Epithelial cell of prostate (primary cell): ENCODE data around the gene FOXI1.

ENCODE experiments used
- DNase-seq: peaks from one replicate; pipeline ENCODE4 v3.0.0-alpha.2; 2011; ENCODE audit warnings: low read depth, low spot score
- H3K27ac ChIP-seq: fragments of 450-650 bp; 2 replicates; pipeline ENCODE4 v1.5.1; 2017; ENCODE audit warnings: mild to moderate bottlenecking

Gene FOXI1

DNA sequence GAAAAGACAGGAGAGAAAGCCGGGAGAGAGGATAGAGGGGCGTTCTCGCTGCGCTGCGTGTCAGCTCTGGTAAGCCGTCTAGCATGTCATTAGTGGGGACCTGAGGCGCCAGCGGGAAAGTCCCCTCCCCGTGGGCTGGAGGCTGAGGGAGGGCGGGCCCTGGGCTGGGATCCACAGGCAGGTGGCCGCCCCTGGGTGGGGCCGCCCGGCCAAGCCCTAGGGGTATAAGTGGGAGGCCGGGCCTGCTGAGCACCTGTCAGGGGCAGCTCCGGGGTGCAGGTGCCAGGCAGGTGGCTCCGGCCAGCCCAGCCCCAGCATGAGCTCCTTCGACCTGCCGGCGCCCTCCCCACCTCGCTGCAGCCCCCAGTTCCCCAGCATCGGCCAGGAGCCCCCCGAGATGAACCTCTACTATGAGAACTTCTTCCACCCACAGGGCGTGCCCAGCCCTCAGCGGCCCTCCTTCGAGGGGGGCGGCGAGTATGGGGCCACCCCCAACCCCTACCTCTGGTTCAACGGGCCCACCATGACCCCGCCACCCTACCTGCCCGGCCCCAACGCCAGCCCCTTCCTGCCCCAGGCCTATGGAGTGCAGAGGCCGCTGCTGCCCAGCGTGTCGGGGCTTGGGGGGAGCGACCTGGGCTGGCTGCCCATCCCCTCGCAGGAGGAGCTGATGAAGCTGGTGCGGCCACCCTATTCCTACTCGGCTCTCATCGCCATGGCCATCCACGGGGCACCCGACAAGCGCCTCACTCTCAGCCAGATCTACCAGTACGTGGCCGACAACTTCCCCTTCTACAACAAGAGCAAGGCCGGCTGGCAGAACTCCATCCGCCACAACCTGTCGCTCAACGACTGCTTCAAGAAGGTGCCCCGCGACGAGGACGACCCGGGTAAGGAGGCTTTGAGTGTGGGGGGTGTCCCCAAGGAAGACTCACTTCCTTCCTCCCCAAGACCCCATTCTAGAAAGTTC, at the start of gene FOXI1:
FOXI1 (plus strand) TSS at position 256 of the 970 bp plus-strand sequence; CDS start at position 317, 61 bp downstream.
- no peak for DNase-seq
- no peak within 1 kb of the TSS for H3K27ac ChIP-seq

DNA sequence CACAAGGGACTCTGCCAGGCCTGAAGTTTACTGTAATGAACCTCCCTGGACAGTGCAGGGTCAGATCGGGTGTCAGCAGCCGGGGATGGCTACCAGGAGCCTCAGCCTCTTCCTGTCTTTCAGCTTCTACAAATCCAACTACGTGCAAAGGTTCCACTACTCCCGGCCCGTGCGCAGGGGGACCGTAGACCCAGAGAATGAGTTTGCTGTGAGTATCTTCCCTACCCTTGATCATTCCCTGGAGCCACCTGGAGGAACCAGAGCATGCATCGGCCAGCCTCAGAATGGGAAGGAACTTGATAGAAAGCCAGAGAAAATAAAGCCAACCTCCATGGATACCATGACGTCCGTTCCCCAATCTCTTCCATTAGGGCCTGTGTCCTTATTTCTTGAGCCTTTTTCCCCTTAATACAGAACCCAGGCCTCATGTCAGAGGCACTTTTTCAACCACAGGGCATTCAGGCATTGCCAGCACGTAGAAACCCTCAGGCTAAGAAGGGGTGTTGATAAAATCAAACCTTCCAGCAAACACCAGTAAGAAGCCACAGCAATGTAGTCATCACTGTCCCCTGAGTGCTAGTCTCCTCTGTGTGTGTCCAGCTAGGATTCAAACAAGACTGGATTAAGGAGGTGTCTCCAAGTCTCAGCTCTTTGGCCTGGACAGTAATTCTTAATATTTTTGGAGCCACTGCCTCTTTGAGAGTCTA, 49.0 kb upstream of the FOXI1 start:
- no peak for DNase-seq
- H3K27ac ChIP-seq: no peak overlapping the region

- DNase-seq: no peak
- no peak overlapping the region for H3K27ac ChIP-seq
Observed at GRCh38 chr5:170057311-170057710, 48.4 kb upstream of the FOXI1 start.

DNA sequence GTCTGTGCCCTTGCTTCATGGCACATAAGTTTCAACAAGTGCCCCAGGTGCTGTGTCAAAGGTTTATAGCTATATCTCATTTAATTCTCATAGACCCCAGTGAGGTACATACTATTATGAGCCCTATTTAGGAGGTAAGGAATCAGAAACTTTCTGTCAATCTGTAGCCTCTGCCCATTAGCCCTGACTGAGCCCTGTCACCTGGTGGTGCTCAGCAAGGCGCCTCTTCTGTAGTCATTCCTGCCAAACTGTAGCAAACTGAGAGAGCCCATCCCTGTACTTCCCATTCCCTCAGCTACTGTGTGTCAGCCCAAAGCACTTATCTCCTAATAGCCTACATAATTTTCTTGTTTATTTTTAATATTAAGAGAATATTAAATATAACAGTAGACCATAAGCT, 46.5 kb upstream of the FOXI1 start:
- H3K27ac ChIP-seq: no peak overlapping the region
- DNase-seq: no peak

DNA sequence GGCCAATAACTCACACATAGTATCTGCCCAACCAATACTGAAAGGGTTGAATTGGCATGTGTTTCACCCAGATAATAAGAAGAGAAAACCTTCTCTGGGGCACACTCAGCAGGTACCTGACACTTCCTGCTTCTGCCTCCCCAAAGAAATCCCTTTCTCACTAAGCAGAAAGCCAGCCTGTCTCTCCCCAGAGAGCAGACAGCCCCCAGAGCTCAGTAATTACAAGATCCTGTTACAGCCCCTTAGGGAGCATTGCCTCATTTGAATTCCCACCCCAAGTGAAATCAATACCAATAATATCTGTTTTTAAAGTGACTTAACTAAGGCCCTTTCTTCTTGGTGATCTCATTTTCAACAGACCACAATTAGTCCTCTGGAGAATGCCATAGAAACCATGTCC, 38.5 kb upstream of the FOXI1 start:
- no peak for DNase-seq
- H3K27ac ChIP-seq: no peak overlapping the region

DNA sequence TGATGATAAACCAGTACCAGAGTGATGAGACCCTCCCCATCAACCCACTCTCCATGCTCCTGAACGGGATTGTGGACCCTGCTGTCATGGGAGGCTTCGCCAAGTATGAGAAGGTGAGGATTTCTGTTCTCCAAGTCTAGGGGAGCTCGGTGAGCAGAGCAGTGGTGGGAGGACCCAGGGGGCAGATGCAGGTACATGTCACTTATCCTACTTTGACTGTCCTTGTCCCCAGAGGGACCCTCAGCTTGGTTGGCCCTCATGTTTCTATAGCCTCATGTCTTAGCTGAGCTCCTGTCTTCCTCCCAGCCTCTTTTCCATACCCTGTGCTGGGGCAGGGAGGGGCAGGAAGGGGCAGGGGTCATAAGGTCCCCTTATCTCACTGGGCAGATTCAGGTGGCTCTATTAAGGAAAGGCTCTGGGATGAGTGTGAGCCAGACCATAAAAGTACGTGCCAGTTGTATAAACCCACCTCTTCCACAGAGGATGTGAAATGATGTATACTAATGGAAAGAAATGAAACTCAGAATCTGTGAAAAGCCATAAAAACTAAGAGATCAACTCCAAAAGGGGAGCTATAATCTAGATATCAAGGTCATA, 38.0 kb upstream of the FOXI1 start:
- DNase-seq: no peak
- no peak overlapping the region for H3K27ac ChIP-seq

DNA sequence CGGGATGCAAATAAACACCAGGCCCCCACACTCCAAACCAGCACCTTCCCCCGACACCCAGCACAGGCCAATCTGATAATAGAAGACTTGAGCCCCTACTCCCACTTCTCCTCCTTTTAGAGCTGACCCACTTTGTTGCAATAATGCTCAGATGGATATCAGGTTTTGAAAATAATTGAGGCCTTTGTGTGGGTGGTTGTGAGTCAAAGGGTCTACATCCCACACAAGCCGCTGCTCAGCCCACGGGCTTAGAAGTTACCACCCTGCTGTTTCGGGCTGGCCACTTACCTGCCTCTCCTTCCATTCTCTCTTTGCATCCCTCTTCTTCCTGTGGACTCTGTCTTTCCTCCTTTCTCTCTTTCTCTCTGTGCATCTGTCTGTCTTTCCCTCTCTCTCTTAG, 36.2 kb upstream of the FOXI1 start:
- no peak overlapping the region for H3K27ac ChIP-seq
- no peak for DNase-seq

DNA sequence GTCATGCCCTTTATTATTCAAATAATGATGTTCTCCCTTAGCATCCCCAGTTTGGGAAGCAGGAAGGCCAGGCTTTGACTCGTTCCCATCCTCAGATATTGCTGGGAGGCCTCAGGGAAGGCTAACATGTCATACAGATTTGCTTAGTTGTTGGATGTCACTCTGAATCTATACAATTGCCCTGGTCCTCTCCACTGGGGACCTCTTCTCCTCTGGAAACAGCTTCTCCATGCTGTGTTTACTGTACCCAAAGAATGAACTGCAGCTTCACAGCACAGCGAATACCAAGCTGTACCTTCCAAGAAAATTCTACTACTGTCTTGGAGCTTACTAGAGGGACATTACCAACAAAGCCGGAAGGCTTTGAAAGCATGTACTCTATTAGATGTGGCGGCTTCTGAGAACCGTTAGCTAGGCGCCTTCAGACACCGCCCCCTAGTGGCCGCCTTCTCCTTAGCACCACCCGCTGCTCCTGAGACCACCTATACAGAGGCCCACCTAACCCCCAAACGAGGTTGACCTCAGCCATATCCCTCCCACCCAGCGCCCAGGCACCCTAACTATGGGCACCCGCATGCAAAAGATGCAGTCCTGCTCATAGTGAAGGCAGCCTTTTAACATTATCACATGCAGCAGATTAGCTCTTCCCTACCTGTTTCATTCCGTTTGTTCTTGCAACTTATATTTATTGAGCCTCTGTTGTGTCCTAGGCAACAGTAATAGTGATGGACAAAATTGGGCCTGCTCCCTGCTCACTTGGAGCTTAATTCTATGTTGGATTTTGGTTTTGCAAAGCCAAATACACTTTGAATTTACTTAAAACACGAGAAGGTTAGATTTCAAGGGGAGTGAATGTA, 34.9 kb upstream of the FOXI1 start:
- DNase-seq: no peak
- H3K27ac ChIP-seq: no peak overlapping the region

GRCh38 chr5:170071748-170072147, 33.9 kb upstream of the FOXI1 start:
- no peak for DNase-seq
- no peak overlapping the region for H3K27ac ChIP-seq

DNA sequence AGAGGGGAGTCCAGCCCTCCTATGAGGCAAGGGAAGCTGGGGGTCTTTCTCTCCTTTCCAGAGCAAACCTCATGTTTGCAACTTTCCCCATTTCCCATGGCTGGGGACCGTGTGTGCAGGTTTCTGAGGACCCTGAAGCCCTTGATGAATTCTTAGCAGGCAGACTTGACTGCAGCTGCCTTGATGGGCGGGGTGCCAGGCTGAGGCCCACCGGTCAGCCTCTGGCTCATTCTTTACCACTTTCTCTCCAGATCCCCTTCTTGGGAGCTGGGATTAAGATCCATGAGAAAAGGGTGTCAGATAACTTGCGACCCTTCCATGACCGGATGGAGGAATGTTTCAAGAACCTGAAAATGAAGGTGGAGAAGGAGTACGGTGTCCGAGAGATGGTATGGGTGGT, 30.0 kb upstream of the FOXI1 start:
- DNase-seq: no peak

GRCh38 chr5:170076211-170076610, 29.5 kb upstream of the FOXI1 start:
- DNase-seq: no peak
- no peak overlapping the region for H3K27ac ChIP-seq

More for the DNA sequence above, 30.0 kb upstream of the FOXI1 start:
- H3K27ac ChIP-seq: no peak overlapping the region

DNA sequence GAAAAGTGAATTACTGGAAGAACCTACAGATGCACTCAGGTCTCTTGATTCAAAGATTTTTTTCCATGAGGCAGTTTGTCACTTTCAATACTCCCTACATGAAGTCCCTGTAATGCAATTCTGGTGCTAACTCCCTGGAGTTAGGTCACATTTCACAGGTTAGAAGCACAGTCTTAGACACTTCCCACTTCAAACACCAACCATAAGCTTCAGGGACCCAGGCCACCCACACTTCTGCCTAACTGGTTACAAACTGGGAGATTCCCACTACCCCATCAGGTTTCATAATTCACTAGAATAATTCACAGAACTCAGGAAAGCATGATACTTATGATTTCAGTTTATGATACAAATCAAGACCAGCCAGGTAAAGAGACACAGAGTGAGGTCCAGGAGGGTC, 29.0 kb upstream of the FOXI1 start:
- DNase-seq: no peak
- H3K27ac ChIP-seq: no peak overlapping the region

DNA sequence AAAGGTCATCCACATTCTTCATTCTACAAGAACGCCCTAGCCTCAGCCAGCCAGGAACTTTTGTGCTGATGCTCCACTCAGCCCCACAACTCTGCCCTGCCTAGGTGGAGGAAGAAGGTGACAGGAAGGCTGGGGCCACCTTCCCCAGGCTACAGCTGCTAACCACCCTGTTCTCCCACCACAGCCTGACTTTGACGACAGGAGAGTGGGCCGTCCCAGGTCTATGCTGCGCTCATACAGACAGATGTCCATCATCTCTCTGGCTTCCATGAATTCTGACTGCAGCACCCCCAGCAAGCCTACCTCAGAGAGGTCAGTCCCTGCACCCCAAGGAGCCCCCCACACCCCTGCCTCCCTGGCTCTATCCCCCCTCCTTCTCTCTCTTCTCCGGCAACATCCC, 28.2 kb upstream of the FOXI1 start:
- H3K27ac ChIP-seq: no peak overlapping the region
- DNase-seq: no peak

- DNase-seq: no peak
- no peak overlapping the region for H3K27ac ChIP-seq
Observed at GRCh38 chr5:170078458-170078857, 27.2 kb upstream of the FOXI1 start.

GRCh38 chr5:170078931-170079330, 26.8 kb upstream of the FOXI1 start:
- no peak for DNase-seq
- H3K27ac ChIP-seq: no peak overlapping the region

GRCh38 chr5:170080217-170080616, 25.5 kb upstream of the FOXI1 start:
- H3K27ac ChIP-seq: no peak overlapping the region
- DNase-seq: no peak

GRCh38 chr5:170080786-170081445, 24.8 kb upstream of the FOXI1 start:
- no peak overlapping the region for H3K27ac ChIP-seq
- no peak for DNase-seq

DNA sequence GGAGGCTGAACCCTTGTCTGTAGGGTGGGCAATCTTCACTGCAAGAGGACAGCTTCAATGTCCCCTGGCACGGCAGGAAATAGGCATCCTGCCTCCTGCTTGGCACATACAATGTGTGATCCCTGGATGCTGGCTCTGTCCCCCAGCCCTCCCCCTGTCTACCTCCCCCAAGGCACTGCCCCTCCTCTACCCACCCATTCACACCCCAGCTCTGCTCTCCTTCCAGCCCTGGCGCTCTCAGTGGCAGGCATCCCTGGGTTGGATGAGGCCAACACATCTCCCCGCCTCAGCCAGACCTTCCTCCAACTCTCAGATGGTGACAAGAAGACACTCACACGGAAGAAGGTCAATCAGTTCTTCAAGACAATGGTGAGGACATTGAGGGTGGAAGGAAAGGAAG, 24.1 kb upstream of the FOXI1 start:
- no peak overlapping the region for H3K27ac ChIP-seq
- DNase-seq: no peak

- no peak for DNase-seq
- H3K27ac ChIP-seq: no peak overlapping the region
Observed at GRCh38 chr5:170082701-170083100, 23.0 kb upstream of the FOXI1 start.
